HG03469 (cell line): ENCODE data around the gene RCAN3.
"Not testable (repeated sequence)": the region's sequence is repeated elsewhere in the genome, so short reads cannot be mapped to it uniquely, and the experiment has no call there.

Experiments used
- ATAC-seq: cut with Tn5 transposase; IDR thresholded peaks from one replicate; pipeline ENCODE4 v1.9.1; 2021; ENCODE audit warnings: mild to moderate bottlenecking, moderate library complexity, moderate number of reproducible peaks; ENCODE audit not compliant: unreplicated experiment

The RCAN3 gene

DNA sequence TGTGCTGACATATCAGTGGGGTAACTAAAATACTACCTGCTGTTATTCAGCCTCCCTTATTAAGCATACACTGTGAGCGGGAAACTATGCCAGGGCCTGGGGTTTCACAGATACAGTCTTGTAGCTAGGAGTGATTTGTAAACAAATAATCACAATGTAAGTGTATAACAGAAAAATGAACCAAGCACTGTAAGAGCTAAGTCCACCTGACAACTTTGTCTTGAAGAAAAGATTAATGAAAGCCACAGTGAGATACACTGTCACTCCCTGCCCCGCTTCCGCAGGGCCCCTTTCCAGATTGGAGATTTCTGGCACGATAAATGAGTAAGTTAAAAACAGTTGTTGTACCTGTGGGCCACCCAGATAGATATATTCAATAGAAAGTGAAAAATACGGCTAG lies 4.8 kb downstream of the RCAN3 start:
- no peak for ATAC-seq

DNA sequence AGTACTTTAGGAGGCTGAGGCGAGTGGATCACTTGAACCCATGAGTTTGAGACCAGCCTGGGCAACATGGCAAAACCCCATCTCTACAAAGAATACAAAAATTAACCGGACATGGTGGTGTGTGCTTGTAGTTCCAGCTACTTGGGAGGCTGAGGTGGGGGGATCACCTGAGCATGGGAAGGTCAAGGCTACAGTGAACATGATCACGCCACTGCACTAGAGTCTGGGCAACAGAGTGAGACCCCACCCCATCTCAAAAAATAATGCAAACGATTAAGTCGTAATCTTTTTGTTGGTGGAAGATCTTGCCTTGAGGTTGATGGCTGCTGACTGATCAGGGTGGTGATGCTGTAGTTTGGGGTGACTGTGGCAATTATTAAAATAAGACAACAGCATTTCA lies 6.3 kb downstream of the RCAN3 start:
- no peak for ATAC-seq

DNA sequence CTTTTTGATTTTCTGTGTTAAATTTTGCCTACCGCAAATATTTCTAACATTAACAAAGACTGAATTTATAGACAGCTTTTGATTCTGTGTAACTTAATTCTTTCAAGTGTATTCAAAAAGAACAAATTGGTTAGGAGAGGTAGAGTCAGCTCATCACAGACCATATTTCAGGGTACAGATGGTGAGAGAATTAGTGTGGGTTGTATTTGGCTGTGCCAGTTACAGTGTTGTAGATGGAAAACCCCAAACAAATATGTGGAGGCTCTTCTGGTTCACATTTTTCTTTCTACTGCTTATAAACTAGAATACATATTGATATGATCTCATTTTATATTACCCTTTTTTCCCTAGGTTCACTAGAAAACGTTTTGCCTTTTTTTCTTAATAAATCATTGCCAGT lies 11.1 kb downstream of the RCAN3 start:
- ATAC-seq = no peak

DNA sequence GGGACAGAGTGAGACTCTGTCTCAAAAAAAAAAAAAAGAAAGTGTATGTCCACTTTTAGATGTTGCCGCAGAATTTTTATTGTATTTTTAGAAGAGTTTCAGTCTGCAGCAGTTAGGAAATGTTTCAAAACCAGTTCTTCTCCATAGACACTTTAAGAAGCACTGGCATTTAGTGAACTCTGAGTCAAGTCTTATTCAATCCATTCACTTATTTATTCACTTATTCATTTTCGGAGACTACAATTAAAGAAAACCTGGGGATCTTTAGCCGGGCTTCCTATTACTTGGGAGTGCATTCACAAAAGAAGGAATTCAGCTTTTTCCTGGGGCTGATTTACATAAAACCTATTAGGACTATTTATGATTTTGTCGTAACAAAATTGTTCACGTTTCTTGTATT lies 12.3 kb downstream of the RCAN3 start:
- ATAC-seq = no peak

DNA sequence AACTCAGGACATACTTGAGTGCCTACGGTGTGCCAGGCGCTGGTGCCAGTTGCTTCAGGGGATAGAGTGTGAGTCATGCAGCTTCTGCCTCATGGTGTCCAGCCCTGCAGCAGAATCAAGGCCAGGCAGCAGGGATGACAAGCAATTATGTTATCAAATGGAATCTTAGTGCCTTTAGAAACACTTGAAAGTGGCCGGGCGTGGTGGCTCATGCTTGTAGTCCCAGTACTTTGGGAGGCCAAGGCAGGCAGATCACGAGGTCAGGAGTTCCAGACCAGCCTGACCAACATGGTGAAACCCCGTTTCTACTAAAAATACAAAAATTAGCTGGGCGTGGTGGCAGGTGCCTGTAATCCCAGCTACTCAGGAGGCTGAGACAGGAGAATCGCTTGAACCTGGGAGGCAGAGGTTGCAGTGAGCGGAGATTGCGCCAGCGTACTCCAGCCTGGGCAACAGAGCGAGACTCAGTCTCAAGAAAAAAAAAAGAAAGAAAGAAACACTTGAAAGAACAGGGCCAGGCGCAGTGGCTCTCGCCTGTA lies 13.1 kb downstream of the RCAN3 start:
- not testable (repeated sequence) for ATAC-seq

DNA sequence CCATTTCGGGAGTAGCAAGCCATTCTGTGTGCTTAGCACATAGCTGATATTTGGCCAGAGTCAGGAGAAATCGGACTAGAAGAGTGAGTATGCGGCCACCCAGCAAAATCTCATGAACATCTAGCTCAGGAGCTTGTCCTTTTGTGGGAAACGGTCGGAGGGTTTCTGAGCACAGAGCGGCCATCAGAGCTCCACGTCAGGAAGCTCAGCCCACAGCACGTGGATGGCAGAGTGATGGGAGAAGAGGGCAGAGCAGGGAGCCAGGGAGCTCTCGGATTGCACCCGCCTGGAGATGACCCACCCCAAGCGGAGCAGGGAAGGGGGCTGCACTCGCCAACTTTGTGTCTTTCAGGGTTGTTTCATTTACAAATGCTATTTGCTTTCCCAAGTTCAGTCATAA lies 13.9 kb downstream of the RCAN3 start:
- ATAC-seq = no peak

DNA sequence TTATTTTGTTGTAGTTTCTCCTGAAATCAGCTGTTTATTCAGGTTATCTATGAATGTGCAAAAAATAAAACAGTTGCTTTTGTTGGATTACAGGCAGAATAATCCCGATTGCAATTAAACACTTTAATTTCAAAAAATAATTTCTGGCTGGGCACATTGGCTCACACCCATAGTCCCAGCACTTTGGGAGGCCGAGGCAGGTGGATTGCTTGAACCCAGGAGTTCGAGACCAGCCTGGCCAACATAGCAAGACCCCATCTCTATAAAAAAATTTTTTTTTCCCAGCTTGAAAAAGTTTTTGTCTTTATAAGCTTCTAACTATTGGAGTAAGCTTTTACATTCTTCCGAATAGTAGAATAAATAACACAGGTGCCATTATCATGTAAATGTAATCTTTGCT lies 15.3 kb downstream of the RCAN3 start:
- ATAC-seq = no peak

- ATAC-seq = not testable (repeated sequence)
Measured at GRCh38 chr1:24520282-24520681, 17.6 kb downstream of the RCAN3 start.

GRCh38 chr1:24525606-24526005 lies 23.0 kb downstream of the RCAN3 start:
- ATAC-seq = no peak

GRCh38 chr1:24526045-24526444 lies 23.4 kb downstream of the RCAN3 start:
- no peak for ATAC-seq

GRCh38 chr1:24526940-24527542 lies 24.4 kb downstream of the RCAN3 start:
- no peak for ATAC-seq

DNA sequence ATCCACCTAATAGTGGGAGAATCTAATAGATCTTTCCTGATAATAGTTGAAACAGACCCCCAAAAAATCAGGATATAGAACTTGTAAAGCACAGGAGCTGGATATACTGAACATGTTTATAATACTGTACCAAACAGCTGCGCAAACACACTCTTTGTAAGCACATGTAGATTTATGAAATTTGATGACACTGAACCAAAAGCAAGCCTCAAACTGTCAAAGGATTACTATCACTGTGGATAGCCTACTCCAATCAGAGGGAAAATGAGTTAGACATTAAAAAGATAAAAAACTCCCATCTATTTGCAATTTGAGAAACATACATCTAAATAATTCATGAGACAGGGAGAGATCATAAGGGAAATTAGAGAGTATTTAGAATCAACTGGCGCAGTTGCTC lies 26.1 kb downstream of the RCAN3 start:
- no peak for ATAC-seq

DNA sequence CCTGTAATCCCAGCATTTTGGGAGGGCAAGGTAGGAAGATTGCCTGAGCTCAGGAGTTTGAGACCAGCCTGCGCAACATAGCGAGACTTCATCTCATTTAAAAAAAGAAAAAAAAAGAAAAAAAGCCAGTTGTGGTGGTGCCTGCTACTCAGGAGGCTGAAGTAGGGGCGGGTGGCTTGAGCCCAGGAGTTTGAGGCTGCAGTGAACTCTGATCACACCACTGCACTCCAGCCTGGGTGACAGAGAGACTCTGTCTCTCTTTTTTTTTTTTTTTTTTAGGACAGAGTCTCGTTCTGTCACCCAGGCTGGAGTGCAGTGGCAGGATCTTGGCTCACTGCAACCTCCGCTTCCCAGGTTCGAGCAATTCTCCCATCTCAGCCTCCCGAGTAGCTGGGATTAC lies 26.7 kb downstream of the RCAN3 start:
- ATAC-seq = not testable (repeated sequence)

- ATAC-seq = no peak
Measured at GRCh38 chr1:24535021-24535424, 32.4 kb downstream of the RCAN3 start.

- ATAC-seq = no peak
Measured at GRCh38 chr1:24535778-24536177, 33.1 kb downstream of the RCAN3 start.

DNA sequence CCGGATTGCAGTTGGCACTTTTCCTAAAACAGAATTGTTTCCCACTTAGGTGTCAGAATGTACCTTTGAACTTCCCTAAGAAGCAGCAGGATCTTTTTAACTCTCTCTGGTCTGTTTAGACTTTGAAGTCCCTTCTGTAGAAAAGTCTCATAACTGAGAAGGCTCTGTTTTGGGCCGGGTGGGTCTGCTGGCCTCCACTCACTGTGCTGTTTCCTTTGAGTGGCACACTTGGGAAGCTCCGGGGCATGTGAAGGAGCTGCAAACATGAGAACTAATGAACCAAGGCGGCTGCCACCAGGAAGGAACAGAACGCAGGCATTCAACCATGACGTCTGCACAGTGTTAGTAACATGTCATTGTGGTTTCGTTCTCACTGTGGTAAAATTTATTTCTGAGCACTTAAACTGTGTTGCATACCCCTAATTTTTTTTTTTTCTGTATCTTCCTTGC lies 33.8 kb downstream of the RCAN3 start:
- no peak for ATAC-seq

DNA sequence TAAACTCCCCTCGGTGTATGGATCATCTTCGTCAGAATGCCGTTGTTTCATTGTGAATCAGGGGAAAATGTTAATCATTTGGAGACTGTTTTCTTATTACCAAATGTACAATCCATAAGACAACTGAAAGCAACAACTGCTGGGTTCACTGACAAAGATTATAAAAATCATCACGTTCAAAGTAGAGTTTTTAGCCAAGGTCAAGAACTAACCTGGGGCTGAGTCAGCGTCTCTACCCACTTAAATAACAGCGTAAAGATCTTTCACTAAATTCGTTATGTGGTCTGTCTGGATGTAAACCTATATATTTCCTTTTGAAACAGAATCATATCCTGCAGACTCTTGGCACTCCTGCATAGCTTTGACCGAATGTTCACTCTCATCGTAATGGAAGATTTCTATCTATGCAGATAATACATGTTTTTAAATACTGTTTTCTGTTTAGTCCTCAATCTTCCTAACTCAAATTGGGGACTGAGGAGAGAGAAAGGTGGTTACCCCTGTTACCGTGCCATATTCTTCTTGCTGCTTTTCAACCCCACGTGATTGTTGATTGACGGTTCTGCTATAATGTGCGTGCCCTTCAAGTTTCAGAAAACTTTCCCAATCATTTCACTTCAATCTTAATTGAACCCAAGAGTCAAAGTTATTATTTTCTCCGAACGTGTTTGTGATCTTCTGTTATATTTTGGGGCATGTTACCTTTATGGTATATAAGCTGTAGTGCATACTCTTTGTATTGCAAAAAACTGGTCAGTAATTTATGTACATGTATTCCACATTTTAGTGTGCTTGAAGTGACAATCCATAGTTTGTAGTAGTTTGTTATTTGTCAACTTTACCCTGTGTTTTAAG lies 37.6 kb downstream of the RCAN3 start:
- ATAC-seq = no peak

GRCh38 chr1:24540906-24541710 lies 38.5 kb downstream of the RCAN3 start:
- no peak for ATAC-seq

- no peak for ATAC-seq
Measured at GRCh38 chr1:24541711-24542346, 39.2 kb downstream of the RCAN3 start.

DNA sequence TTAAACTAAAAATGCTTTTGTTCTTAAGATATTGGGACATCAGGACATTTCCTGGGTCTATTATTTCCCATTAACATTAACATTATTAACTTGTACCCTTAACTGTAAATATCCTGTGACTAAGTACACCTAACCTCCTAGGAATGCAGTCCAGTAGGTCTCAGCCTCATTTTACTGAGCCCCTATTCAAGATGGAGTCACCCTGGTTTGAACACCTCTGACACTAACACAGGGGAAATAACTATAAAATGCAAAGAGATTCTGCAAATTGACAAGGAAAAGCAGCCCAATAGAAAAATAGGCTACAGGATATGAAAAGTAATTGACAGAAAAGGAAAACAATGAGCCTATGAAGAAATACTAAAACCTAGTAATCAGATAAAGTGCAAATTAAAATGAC lies 41.6 kb downstream of the RCAN3 start:
- ATAC-seq = no peak

DNA sequence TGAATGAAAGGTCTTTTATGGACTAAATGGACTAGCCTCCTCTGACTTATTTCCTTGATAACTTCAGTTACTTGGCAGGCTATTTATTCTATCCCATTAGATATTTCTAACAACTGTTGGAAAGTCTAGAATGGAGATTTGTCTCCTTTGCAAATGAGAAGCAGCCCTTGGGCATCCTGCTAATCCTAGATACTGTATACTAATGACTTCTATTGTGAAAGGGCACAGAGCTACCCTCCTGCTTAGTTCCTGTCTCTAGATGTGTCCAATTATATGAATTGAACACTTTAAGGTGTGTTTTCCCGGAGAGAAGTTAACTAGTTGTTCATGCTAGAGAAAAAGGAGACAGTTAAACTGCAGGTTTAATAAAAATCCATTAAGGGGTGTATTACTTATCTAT lies 43.0 kb downstream of the RCAN3 start:
- no peak for ATAC-seq
